B cell (primary cell): ENCODE data around the gene HDHD2. TPM values are rescaled to one million over a fixed set of nuclear protein-coding genes. Genes with fewer than 3 reads are reported as not detected.

Source experiments
- ATAC-seq: fragments of 200-7000 bp; cut with Tn5 transposase; one replicate; pipeline ENCODE4 v1.10.0; 2021; ENCODE audit warnings: low read depth, mild to moderate bottlenecking, moderate number of reproducible peaks, moderate library complexity
- CTCF ChIA-PET: fragments of 350-600 bp; sonication (Branson Sonifier 250); formaldehyde crosslinking; loops from one replicate; lab custom pipeline; 2021; ENCODE audit warnings: antibody characterized with exemption, inconsistent platforms; lab: Charles Lee
- POLR2A ChIA-PET: fragments of 350-600 bp; sonication (Branson Sonifier 250); formaldehyde crosslinking; loops from one replicate; lab custom pipeline; 2021; ENCODE audit warnings: antibody characterized with exemption; lab: Charles Lee
- DNase-seq: peaks from one replicate; pipeline ENCODE4 v3.0.0; 2013
- H2AFZ ChIP-seq: 2 replicates; pipeline ENCODE4 v1.6.1; 2012; ENCODE audit warnings: mild to moderate bottlenecking, low read depth, low read length; ENCODE audit not compliant: insufficient read depth, poor library complexity, severe bottlenecking
- H3K27ac ChIP-seq, 2 donors: 1 replicate in 1 of 2; 2 replicates in 1 of 2; pipeline ENCODE4 v1.5.1; 2012 to 2013; ENCODE audit warnings: low read length in 2 of 2, mild to moderate bottlenecking in 2 of 2, moderate library complexity in 1 of 2
- H3K27me3 ChIP-seq, 4 experiments: fragments of 200-600 bp in 1 of 4; sonication (generic) in 1 of 4; replicated peaks in 1 of 4; 1 replicate in 2 of 4; 2 replicates in 2 of 4; pipeline versions ENCODE4 v1.6.1 to v1.7.0; 2013 to 2016; ENCODE audit warnings: low read length in 3 of 4, mild to moderate bottlenecking in 2 of 4, mixed read lengths in 1 of 4, moderate library complexity in 1 of 4; ENCODE audit not compliant: insufficient read depth in 4 of 4, control insufficient read depth in 3 of 4; ENCODE audit errors: control extremely low read depth in 1 of 4
- H3K36me3 ChIP-seq, 2 experiments: replicated peaks in 1 of 2; 1 replicate in 1 of 2; 2 replicates in 1 of 2; pipeline versions ENCODE4 v1.6.1 to v1.7.1; 2013; ENCODE audit warnings: low read length in 1 of 2; ENCODE audit not compliant: insufficient read depth in 2 of 2, control insufficient read depth in 1 of 2; ENCODE audit errors: control extremely low read depth in 1 of 2, extremely low read depth in 1 of 2
- H3K4me1 ChIP-seq, 2 donors: fragments of 200-600 bp in 1 of 2; sonication (generic) in 1 of 2; 1 replicate in 1 of 2; 2 replicates in 1 of 2; pipeline versions ENCODE4 v1.5.1 to v1.6.1; 2013 to 2017; ENCODE audit warnings: low read length in 2 of 2; ENCODE audit not compliant: control insufficient read depth in 2 of 2, insufficient read depth in 2 of 2
- H3K4me2 ChIP-seq: replicated peaks from 2 replicates; pipeline ENCODE3; 2012; ENCODE audit warnings: mild to moderate bottlenecking, low read depth, low read length; ENCODE audit not compliant: poor library complexity, severe bottlenecking
- H3K4me3 ChIP-seq, 5 experiments: fragments of 200-600 bp in 1 of 5; sonication (generic) in 1 of 5; 1 replicate in 3 of 5; 2 replicates in 2 of 5; pipeline versions ENCODE4 v1.5.1 to v1.7.0; 2011 to 2016; ENCODE audit warnings: low read length in 4 of 5, mild to moderate bottlenecking in 4 of 5, low read depth in 2 of 5, control low read depth in 1 of 5, moderate library complexity in 1 of 5; ENCODE audit not compliant: insufficient read depth in 1 of 5; ENCODE audit errors: control extremely low read depth in 1 of 5, extremely low read depth in 1 of 5
- H3K79me2 ChIP-seq: fragments of 200-600 bp; sonication (generic); one replicate; pipeline ENCODE4 v1.6.0; 2016; ENCODE audit warnings: low read length; ENCODE audit not compliant: control insufficient read depth, insufficient read depth
- H3K9ac ChIP-seq: fragments of 200-600 bp; sonication (generic); 2 replicates; pipeline ENCODE4 v1.6.1; 2017; ENCODE audit warnings: mild to moderate bottlenecking, low read length, moderate library complexity
- H3K9me3 ChIP-seq, 3 donors: one replicate each; pipeline versions ENCODE4 v1.6.1 to v1.7.1; 2013; ENCODE audit warnings: low read length in 2 of 3; ENCODE audit not compliant: control insufficient read depth in 2 of 3, insufficient read depth in 1 of 3; ENCODE audit errors: control extremely low read depth in 1 of 3
- H4K20me1 ChIP-seq: 2 replicates; pipeline ENCODE4 v1.6.0; 2012; ENCODE audit warnings: mild to moderate bottlenecking, low read length; ENCODE audit not compliant: insufficient read depth, control insufficient read depth, poor library complexity, severe bottlenecking
- H3K27ac Mint-ChIP-seq: one replicate; pipeline ENCODE4 v1.8.0; 2021; ENCODE audit warnings: mixed read lengths
- H3K27me3 Mint-ChIP-seq: one replicate; pipeline ENCODE4 v1.8.0; 2021; ENCODE audit warnings: mixed read lengths
- H3K4me1 Mint-ChIP-seq: one replicate; pipeline ENCODE4 v1.8.0; 2021; ENCODE audit warnings: mixed read lengths
- H3K4me3 Mint-ChIP-seq: one replicate; pipeline ENCODE4 v1.8.0; 2021; ENCODE audit warnings: mixed read lengths
- H3K9me3 Mint-ChIP-seq: one replicate; pipeline ENCODE4 v1.8.0; 2022; ENCODE audit warnings: mixed read lengths; ENCODE audit not compliant: insufficient read depth
- CTCF ChIP-seq: fragments of 200-600 bp; IDR thresholded peaks from one replicate; pipeline ENCODE4 v1.8.0; 2022; ENCODE audit warnings: antibody characterized with exemption, mild to moderate bottlenecking
- EZH2 ChIP-seq: IDR thresholded peaks from 2 replicates; pipeline ENCODE4 v1.6.1; 2012; ENCODE audit warnings: borderline replicate concordance, low read depth, mild to moderate bottlenecking, moderate library complexity, low read length; ENCODE audit not compliant: insufficient read depth, poor library complexity, severe bottlenecking
- WGBS: methylation state at CpG from one replicate; pipeline ENCODE4 v1.1.5; 2013; ENCODE audit warnings: missing lambda C conversion rate; ENCODE audit not compliant: insufficient coverage; 5-methylcytosine and 5-hydroxymethylcytosine counted together
- intact Hi-C: fragments of 100-400 bp; cut with micrococcal nuclease; formaldehyde crosslinking; loops from one replicate; pipeline ENCODE4 v1.10.0; 2022
- polyA plus RNA-seq: library from polyadenylated mRNA; depleted of rRNA; stranded (reverse); fragments of >200 nt; gene quantifications from 2 replicates; pipeline ENCODE4 v1.2.3, GENCODE V29; 2012
- total RNA-seq, 2 donors: library from RNA; stranded (reverse); fragments of 120-200 nt in 1 of 2; gene quantifications; 1 replicate in 1 of 2; 2 replicates in 1 of 2; pipeline versions ENCODE4 v1.2.3 to v1.2.4, GENCODE V29; 2013 to 2022

Gene HDHD2
- total and polyA plus RNA-seq, 2 donors (not counting 1 experiment from before 2014, with no cell fraction given): 7.3 to 45.5 TPM

- peaks cover 29% of the 10 kb centered on the region for H3K79me2 ChIP-seq
- intact Hi-C loops: no loop called here
- ChIA-PET CTCF (no interaction called here), POLR2A (no interaction called here)
- TF ChIP-seq EZH2: no peak
- no peak for TF ChIP-seq CTCF
- ATAC-seq (no peak), DNase-seq (no peak)
- H4K20me1 ChIP-seq: peaks cover 37% of the 10 kb centered on the region
- no peak overlapping the region for H3K27ac ChIP-seq
- no peaks in the 10 kb centered on the region for H3K27me3 ChIP-seq
- no peaks in the 10 kb centered on the region for H3K9me3 Mint-ChIP-seq
- H3K4me3 ChIP-seq: no peak overlapping the region
- H3K4me1 Mint-ChIP-seq: peaks cover 8% of the 10 kb centered on the region
- no peaks in the 10 kb centered on the region for H3K27me3 Mint-ChIP-seq
- H3K4me2 ChIP-seq: no peak overlapping the region
- H3K36me3 ChIP-seq: peaks cover 1 to 5% of the 10 kb centered on the region in 2 experiments
- no peak overlapping the region for H3K27ac Mint-ChIP-seq
- no peak overlapping the region for H3K9ac ChIP-seq
- no peak overlapping the region for H2AFZ ChIP-seq
- no peaks in the 10 kb centered on the region for H3K4me1 ChIP-seq
- H3K4me3 Mint-ChIP-seq: no peak overlapping the region
- no peaks in the 10 kb centered on the region for H3K9me3 ChIP-seq
Observed at GRCh38 chr18:47141289-47141688, 9.0 kb downstream of the HDHD2 start.

- Histone ChIP-seq H4K20me1 (no peaks in the 10 kb centered on the region), H3K4me2 (no peak overlapping the region), H3K36me3 (peaks cover 2 to 7% of the 10 kb centered on the region in 2 experiments), H3K4me1 (no peaks in the 10 kb centered on the region), H3K27ac (no peak overlapping the region), H3K27me3 (no peaks in the 10 kb centered on the region), H3K9ac (no peak overlapping the region), H3K79me2 (no peaks in the 10 kb centered on the region), H3K4me3 (no peak overlapping the region), H2AFZ (no peak overlapping the region), H3K9me3 (no peaks in the 10 kb centered on the region)
- no peak for ATAC-seq
- CTCF ChIA-PET: no interaction called here
- no peak for TF ChIP-seq EZH2
- TF ChIP-seq CTCF: no peak
- DNase-seq: no peak
- Mint-ChIP-seq H3K27me3 (no peaks in the 10 kb centered on the region), H3K4me1 (no peaks in the 10 kb centered on the region), H3K4me3 (no peak overlapping the region), H3K27ac (no peak overlapping the region), H3K9me3 (no peaks in the 10 kb centered on the region)
- POLR2A ChIA-PET: no interaction called here
- intact Hi-C loops: no loop called here
- WGBS: 100% methylated on average over 1 of the region's 3 CpGs
Observed at GRCh38 chr18:47121146-47121545, 29.2 kb downstream of the HDHD2 start.
